ENCODE data around the gene EPHB1.

Gene EPHB1

GRCh38 chr3:134874737-134875413 is 79.8 kb downstream of the EPHB1 start:
- Histone ChIP-seq H3K4me3 (ENCODE audit: low read depth, low read length) (no peak overlapping the region), H3K9me3 (no peaks in the 10 kb centered on the region), H3K4me1 (no peaks in the 10 kb centered on the region), H3K27me3 (no peaks in the 10 kb centered on the region), H3K36me3 (no peaks in the 10 kb centered on the region)
- DNase-seq = peak; percentile 34
- TF ChIP-seq CTCF (IDR thresholded peaks at IDR 0.05; ENCODE audit: low read depth, low read length) = no peak

GRCh38 chr3:134876836-134877235 is 81.8 kb downstream of the EPHB1 start:
- DNase-seq = no peak
- H3K27me3 ChIP-seq = no peaks in the 10 kb centered on the region
- no peaks in the 10 kb centered on the region for H3K4me1 ChIP-seq
- no peaks in the 10 kb centered on the region for H3K36me3 ChIP-seq
- no peak for TF ChIP-seq CTCF (IDR thresholded peaks at IDR 0.05; ENCODE audit: low read depth, low read length)
- H3K4me3 ChIP-seq (ENCODE audit: low read depth, low read length) = no peak overlapping the region
- no peaks in the 10 kb centered on the region for H3K9me3 ChIP-seq

- Histone ChIP-seq H3K4me3 (ENCODE audit: low read depth, low read length) (no peak overlapping the region), H3K27me3 (no peaks in the 10 kb centered on the region), H3K36me3 (no peaks in the 10 kb centered on the region), H3K9me3 (no peaks in the 10 kb centered on the region), H3K4me1 (no peaks in the 10 kb centered on the region)
- DNase-seq = peak; percentile 41
- no peak for TF ChIP-seq CTCF (IDR thresholded peaks at IDR 0.05; ENCODE audit: low read depth, low read length)
These were observed 82.7 kb downstream of the EPHB1 start for GRCh38 chr3:134877788-134878187.

- Histone ChIP-seq H3K36me3 (no peaks in the 10 kb centered on the region), H3K27me3 (0 out of 2 replicates have a peak, but pooled peaks cover 3% of the 10 kb centered on the region), H3K4me1 (no peaks in the 10 kb centered on the region), H3K4me3 (ENCODE audit: low read depth, low read length) (no peak overlapping the region), H3K9me3 (no peaks in the 10 kb centered on the region)
- no peak for DNase-seq
- TF ChIP-seq CTCF (IDR thresholded peaks at IDR 0.05; ENCODE audit: low read depth, low read length) = no peak
These were observed 84.9 kb downstream of the EPHB1 start for GRCh38 chr3:134879990-134880389.

- H3K36me3 ChIP-seq = no peaks in the 10 kb centered on the region
- no peak for DNase-seq
- no peak overlapping the region for H3K4me3 ChIP-seq (ENCODE audit: low read depth, low read length)
- no peaks in the 10 kb centered on the region for H3K9me3 ChIP-seq
- TF ChIP-seq CTCF (IDR thresholded peaks at IDR 0.05; ENCODE audit: low read depth, low read length) = no peak
- no peaks in the 10 kb centered on the region for H3K4me1 ChIP-seq
- 0 out of 2 replicates have a peak, but pooled peaks cover 3% of the 10 kb centered on the region for H3K27me3 ChIP-seq
These were observed 85.4 kb downstream of the EPHB1 start for GRCh38 chr3:134880431-134880830.

- no peak for DNase-seq
- Histone ChIP-seq H3K4me3 (ENCODE audit: low read depth, low read length) (no peak overlapping the region), H3K4me1 (no peaks in the 10 kb centered on the region), H3K27me3 (0 out of 2 replicates have a peak, but pooled peaks cover 3% of the 10 kb centered on the region), H3K36me3 (no peaks in the 10 kb centered on the region), H3K9me3 (no peaks in the 10 kb centered on the region)
- no peak for TF ChIP-seq CTCF (IDR thresholded peaks at IDR 0.05; ENCODE audit: low read depth, low read length)
These were observed 86.2 kb downstream of the EPHB1 start for GRCh38 chr3:134881305-134881704.
